Vagina (tissue), 2 donors: ENCODE measurements around the gene PPFIA1. TPM values are rescaled to one million over a fixed set of nuclear protein-coding genes. Genes with fewer than 3 reads are reported as not detected.

Source experiments
- DNase-seq, 2 donors: peaks; one replicate each; pipeline ENCODE4 v3.0.0-alpha.2; 2017; ENCODE audit errors: extremely low spot score in 2 of 2
- H3K27ac ChIP-seq: fragments of 200-600 bp; sonication (generic); one replicate; pipeline ENCODE4 v1.5.1; 2019
- H3K27me3 ChIP-seq: fragments of 200-600 bp; sonication (generic); one replicate; pipeline ENCODE4 v1.5.1; 2019
- H3K36me3 ChIP-seq, 2 donors: fragments of 200-600 bp; sonication (generic); one replicate each; pipeline ENCODE4 v1.5.1; 2017 to 2019
- H3K4me1 ChIP-seq: fragments of 200-600 bp; sonication (generic); one replicate; pipeline ENCODE4 v1.5.1; 2019
- H3K4me3 ChIP-seq, 2 donors: fragments of 200-600 bp; sonication (generic); 1 replicate in 1 of 2; 2 replicates in 1 of 2; pipeline ENCODE4 v1.5.1; 2016 to 2019
- H3K9me3 ChIP-seq: fragments of 200-600 bp; sonication (generic); one replicate; pipeline ENCODE4 v1.5.1; 2019
- POLR2A ChIP-seq, 2 donors: fragments of 450-650 bp; IDR thresholded peaks; one replicate each; pipeline ENCODE4 v1.6.1; 2017; ENCODE audit warnings: antibody characterized with exemption in 2 of 2, mild to moderate bottlenecking in 2 of 2, moderate library complexity in 2 of 2
- POLR2AphosphoS5 ChIP-seq, 2 donors: sonication (generic); formaldehyde crosslinking; IDR thresholded peaks; one replicate each; pipeline ENCODE4 v1.9.0; 2017; ENCODE audit warnings: antibody characterized with exemption in 2 of 2, mild to moderate bottlenecking in 2 of 2, low read depth in 1 of 2; ENCODE audit not compliant: insufficient read depth in 1 of 2
- intact Hi-C: fragments of 100-400 bp; cut with DNase I; formaldehyde crosslinking; loops from one replicate; pipeline ENCODE4 v1.15.1; 2023
- total RNA-seq: library from RNA; depleted of rRNA; stranded (reverse); fragments of >200 nt; gene quantifications from one replicate; pipeline ENCODE4 v1.2.3, GENCODE V29; 2016
- TF ChIP-seq, protein P1 (sequence below), 3 experiments: fragments of 450-650 bp in 2 of 3; fragments of 200-600 bp in 1 of 3; sonication (generic) in 1 of 3; IDR thresholded peaks; one replicate each; pipeline ENCODE4 v1.5.1; 2017 to 2019; ENCODE audit warnings: antibody characterized with exemption in 3 of 3, mild to moderate bottlenecking in 2 of 3, moderate library complexity in 2 of 3

Gene PPFIA1
- total RNA-seq, 1 donor from 2014 or later = 54.3 TPM

DNA sequence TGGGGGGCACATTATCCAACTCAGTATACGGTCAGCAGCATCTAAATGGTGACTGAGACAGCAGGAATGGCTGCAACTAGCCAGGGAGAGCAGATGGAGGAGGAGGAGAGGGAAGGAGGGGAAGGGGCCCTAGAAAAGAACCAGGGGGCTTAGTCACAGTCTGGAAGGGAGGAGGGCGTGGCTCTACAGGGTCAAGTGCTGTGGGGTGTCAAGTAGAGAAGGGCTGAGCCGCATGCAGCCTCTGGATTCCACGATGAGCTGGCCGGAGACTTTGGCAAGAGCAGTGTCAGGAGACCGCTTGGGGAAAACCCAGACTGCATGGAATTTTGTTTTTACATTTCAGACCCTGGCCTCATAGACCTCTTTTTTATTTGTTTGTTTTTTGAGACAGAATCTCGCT, 25.8 kb upstream of the PPFIA1 start:
- no peaks in the 10 kb centered on the region for H3K4me1 ChIP-seq
- intact Hi-C loops = no loop called here
- no peak overlapping the region for H3K4me3 ChIP-seq
- no peaks in the 10 kb centered on the region for H3K9me3 ChIP-seq
- DNase-seq = no peak
- no peak overlapping the region for H3K27ac ChIP-seq
- no peaks in the 10 kb centered on the region for H3K36me3 ChIP-seq
- no peak for TF ChIP-seq POLR2AphosphoS5 (IDR thresholded peaks at IDR 0.05; ENCODE audit: insufficient read depth in 1 of 2, low read depth in 1 of 2)
- no peak for TF ChIP-seq POLR2A (IDR thresholded peaks at IDR 0.05)
- TF ChIP-seq, protein P1, sequence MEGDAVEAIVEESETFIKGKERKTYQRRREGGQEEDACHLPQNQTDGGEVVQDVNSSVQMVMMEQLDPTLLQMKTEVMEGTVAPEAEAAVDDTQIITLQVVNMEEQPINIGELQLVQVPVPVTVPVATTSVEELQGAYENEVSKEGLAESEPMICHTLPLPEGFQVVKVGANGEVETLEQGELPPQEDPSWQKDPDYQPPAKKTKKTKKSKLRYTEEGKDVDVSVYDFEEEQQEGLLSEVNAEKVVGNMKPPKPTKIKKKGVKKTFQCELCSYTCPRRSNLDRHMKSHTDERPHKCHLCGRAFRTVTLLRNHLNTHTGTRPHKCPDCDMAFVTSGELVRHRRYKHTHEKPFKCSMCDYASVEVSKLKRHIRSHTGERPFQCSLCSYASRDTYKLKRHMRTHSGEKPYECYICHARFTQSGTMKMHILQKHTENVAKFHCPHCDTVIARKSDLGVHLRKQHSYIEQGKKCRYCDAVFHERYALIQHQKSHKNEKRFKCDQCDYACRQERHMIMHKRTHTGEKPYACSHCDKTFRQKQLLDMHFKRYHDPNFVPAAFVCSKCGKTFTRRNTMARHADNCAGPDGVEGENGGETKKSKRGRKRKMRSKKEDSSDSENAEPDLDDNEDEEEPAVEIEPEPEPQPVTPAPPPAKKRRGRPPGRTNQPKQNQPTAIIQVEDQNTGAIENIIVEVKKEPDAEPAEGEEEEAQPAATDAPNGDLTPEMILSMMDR (IDR thresholded peaks at IDR 0.05) = no peak
- H3K27me3 ChIP-seq = no peaks in the 10 kb centered on the region

DNA sequence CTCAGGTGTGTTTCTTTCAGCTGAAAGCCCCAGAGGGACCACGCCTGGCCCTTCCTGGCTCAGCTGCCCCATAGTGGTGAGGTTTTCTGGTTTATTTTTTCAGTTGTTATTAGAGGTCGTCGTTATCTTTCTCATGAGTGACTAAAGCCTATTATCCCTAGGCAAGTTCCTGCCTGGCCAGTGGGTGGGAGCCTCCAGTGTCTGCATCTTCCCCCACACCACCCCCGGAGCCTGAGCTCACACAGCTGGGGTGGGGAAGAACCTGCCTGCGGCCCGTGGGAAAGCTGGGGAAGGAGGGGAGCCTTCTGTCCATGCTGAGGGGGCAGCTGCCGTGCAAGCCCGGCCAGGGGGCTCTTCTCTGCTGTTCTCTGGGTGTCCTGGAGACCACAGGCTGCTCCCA, 24.3 kb upstream of the PPFIA1 start:
- Histone ChIP-seq H3K27me3 (no peaks in the 10 kb centered on the region), H3K9me3 (no peaks in the 10 kb centered on the region), H3K4me3 (no peak overlapping the region), H3K27ac (no peak overlapping the region), H3K4me1 (no peaks in the 10 kb centered on the region), H3K36me3 (no peaks in the 10 kb centered on the region)
- no peak for TF ChIP-seq POLR2A (IDR thresholded peaks at IDR 0.05)
- TF ChIP-seq, protein P1 (IDR thresholded peaks at IDR 0.05) = no peak
- no peak for TF ChIP-seq POLR2AphosphoS5 (IDR thresholded peaks at IDR 0.05; ENCODE audit: insufficient read depth in 1 of 2, low read depth in 1 of 2)
- intact Hi-C loops = no loop called here
- no peak for DNase-seq

DNA sequence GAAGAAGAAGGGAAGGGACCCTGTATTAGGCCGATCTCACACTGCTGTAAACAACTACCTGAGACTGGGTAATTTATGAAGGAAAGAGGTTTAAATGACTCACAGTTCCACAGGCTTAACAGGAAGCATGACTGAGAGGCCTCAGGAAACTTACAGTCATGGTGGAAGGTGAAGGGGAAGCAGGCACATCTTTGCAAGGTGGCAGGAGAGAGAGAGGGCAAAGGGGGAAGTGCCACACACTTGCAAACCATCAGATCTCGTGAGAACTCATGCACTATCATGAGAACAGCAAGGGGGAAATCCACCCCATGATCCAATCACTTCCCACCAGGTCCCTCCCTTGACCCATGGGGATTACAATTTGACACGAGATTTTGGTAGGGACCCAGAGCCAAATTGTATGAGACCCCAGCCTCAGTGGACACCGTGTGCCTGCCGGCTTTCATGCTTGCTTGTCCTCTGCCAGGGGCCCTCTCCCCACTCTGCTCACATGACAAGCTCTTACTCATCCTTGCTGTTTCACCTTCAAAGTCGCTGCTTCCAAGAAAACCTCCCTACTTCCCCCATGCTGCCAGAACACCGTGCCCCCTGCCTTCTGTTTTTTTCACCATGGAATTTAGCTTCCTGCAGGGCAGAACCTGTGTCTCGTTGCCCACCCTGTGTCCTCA, 23.3 kb upstream of the PPFIA1 start:
- intact Hi-C loops = no loop called here
- H3K4me3 ChIP-seq = no peak overlapping the region

DNA sequence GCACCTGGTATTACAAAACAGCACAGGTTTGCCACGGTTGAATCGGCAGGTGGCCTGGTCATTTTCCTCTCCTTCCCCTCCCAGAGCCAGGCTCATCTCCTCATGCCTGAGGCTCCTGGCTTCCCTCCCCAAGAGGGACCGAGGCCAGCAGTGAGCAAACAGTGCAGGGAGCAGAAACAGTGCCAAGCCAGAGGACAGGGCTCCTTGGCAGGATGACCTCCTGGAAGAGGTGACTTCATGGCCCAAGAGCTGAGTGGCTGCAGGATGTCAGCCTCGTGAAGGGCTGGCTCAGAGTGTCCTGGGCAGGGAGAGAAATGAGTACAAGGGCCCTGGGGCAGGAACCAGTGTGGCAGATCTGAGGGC, 22.8 kb upstream of the PPFIA1 start:
- TF ChIP-seq POLR2AphosphoS5 (IDR thresholded peaks at IDR 0.05; ENCODE audit: insufficient read depth in 1 of 2, low read depth in 1 of 2) (no peak), POLR2A (IDR thresholded peaks at IDR 0.05) (no peak)
- TF ChIP-seq, protein P1 (IDR thresholded peaks at IDR 0.05) = no peak
- H3K27me3 ChIP-seq = no peaks in the 10 kb centered on the region
- no peaks in the 10 kb centered on the region for H3K4me1 ChIP-seq
- H3K4me3 ChIP-seq = no peak overlapping the region
- no peaks in the 10 kb centered on the region for H3K36me3 ChIP-seq
- H3K9me3 ChIP-seq = no peaks in the 10 kb centered on the region
- intact Hi-C loops = no loop called here
- H3K27ac ChIP-seq = no peak overlapping the region
- no peak for DNase-seq

More for the DNA sequence above, 23.3 kb upstream of the PPFIA1 start:
- TF ChIP-seq POLR2AphosphoS5 (IDR thresholded peaks at IDR 0.05; ENCODE audit: insufficient read depth in 1 of 2, low read depth in 1 of 2) (no peak), POLR2A (IDR thresholded peaks at IDR 0.05) (no peak)
- TF ChIP-seq, protein P1 (IDR thresholded peaks at IDR 0.05) = no peak
- H3K4me1 ChIP-seq = no peaks in the 10 kb centered on the region
- DNase-seq = no peak
- H3K36me3 ChIP-seq = no peaks in the 10 kb centered on the region
- H3K9me3 ChIP-seq = no peaks in the 10 kb centered on the region
- H3K27me3 ChIP-seq = no peaks in the 10 kb centered on the region
- no peak overlapping the region for H3K27ac ChIP-seq

DNA sequence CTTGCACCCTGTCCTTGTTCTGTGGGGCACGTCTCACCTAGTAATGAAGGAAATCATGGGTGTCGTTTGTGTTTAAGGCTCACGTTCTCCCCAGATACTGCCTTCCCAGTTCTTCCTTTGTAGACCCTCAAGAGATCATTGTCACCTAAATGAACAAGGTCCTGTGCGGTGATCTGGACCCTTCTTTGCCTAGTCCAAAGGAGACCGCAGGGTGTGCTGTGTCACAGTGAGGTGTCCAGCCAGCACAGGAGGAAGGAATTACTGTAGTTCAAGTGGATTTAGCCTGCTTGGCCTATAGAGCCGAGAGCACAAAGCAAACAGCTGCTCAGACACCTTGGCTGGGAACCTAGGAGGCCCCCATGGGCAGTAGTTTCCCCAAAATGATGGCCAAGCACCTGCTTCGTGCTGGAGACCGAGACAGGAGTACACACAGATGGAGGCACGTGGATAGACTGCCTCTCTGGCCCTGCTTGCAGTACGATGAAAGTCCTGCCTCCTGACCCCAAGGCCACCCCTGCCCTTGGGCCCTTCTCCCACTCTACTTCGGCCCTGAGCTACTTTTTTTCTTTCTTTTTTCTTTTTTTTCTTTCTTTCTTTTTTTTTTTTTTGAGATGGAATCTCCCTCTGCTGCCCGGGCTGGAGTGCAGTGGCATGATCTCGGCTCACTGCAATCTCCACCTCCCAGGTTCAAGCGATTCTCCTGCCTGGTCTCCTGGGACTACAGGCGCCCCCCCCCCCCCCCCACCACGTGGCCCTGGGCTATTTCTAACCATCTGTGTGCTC, 19.4 kb upstream of the PPFIA1 start:
- no peak for DNase-seq
- Histone ChIP-seq H3K27me3 (no peaks in the 10 kb centered on the region), H3K4me3 (no peak overlapping the region), H3K4me1 (no peaks in the 10 kb centered on the region), H3K36me3 (no peaks in the 10 kb centered on the region), H3K27ac (no peak overlapping the region), H3K9me3 (no peaks in the 10 kb centered on the region)
- TF ChIP-seq, protein P1 (IDR thresholded peaks at IDR 0.05) = no peak
- TF ChIP-seq POLR2AphosphoS5 (IDR thresholded peaks at IDR 0.05; ENCODE audit: insufficient read depth in 1 of 2, low read depth in 1 of 2) (no peak), POLR2A (IDR thresholded peaks at IDR 0.05) (no peak)
- intact Hi-C loops = no loop called here
